Stimulated activated CD4-positive, alpha-beta T cell treated with anti-CD3 and anti-CD28 coated beads, Interleukin-1b, Interleukin-23, amount 100 ng/mL, for 24 hours (primary cell): Measurements from ENCODE around the gene NME4.

ENCODE experiments used
- DNase-seq, 4 experiments: peaks; one replicate each; pipeline ENCODE4 v3.0.0-alpha.2; 2020; ENCODE audit warnings: low read depth in 4 of 4, low spot score in 1 of 4

NME4 gene

DNA sequence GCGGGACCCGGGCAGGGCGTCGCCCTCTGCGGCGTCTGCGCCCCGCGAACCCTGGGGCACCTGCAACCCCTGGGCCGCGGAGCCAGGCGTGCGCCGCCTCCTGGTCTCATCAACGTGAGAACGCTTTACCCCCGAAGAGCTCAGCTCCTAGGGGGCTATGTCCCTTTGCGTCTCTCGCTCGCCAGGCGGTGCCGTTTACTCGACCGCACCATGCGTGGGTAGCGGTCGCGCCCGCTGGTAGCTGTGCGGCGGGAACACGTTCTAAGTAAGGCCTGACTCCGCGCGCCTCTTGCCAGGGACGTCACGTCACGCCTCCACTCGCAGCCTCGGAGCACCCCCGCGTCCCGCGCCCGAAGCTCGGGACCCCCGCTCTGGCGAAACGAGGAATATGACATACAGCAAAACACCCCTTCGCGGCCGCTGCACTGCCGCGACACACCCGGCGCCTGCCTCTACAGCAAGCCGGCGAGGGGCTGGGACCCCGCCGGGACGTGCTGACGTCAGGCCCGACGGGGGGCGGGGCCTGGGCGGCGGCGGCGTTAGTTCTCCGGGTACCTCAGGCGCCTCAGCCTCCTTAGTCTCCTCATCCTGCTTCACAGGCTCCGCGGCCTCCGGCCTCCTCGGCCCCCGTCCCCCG is 28.2 kb downstream of the NME4 start, which contains the start of gene RAB11FIP3:
Gene RAB11FIP3, plus strand, starts transcription at position 568 of the 637 bp plus-strand sequence. CDS start 358 bp downstream, outside the sequence.
- peak; percentile 65 to 85 (median 72) for DNase-seq

DNA sequence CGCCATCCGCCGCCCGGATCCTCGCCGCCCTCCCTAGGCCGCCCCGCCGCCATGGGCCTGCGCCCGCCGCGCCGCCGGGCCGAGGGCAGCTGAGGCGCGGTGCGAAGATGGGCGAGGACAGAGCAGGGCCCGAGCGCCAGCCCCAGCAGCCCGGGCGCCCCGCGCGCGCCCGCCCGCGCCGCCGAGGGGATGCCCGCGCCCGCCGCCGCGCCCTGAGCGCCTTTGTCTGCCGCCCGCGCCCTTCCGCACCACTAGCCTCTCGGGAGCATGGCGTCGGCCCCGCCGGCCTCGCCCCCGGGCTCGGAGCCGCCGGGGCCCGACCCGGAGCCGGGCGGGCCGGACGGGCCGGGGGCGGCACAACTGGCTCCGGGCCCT is 28.7 kb downstream of the NME4 start:
- DNase-seq, result no peak

DNA sequence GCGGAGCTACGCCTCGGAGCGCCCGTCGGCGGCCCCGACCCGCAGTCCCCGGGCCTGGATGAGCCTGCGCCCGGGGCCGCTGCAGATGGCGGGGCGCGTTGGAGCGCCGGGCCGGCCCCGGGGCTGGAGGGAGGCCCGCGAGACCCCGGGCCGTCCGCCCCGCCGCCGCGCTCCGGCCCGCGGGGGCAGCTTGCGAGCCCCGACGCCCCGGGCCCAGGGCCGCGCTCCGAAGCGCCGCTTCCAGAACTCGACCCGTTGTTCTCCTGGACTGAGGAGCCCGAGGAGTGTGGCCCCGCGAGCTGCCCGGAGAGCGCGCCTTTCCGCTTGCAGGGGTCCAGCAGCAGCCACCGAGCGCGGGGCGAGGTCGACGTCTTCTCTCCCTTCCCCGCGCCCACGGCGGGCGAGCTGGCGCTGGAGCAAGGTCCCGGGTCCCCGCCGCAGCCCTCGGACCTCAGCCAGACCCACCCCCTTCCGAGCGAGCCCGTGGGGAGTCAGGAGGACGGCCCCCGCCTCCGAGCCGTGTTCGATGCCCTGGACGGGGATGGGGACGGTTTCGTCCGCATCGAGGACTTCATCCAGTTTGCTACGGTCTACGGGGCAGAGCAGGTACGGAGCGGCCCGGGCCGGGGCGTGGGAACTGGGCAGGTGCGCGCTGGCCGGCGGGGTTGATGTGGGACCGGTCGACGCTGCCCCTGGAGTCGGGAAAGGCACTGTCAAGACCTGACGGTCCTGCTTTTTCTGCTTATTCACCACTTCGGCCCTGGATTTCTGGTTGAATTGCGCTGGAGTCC is 29.3 kb downstream of the NME4 start:
- DNase-seq, result peak in 1 of 4 experiments; percentile 12

- DNase-seq, result no peak
These were observed 29.9 kb downstream of the NME4 start for GRCh38 chr16:426906-427249.

DNA sequence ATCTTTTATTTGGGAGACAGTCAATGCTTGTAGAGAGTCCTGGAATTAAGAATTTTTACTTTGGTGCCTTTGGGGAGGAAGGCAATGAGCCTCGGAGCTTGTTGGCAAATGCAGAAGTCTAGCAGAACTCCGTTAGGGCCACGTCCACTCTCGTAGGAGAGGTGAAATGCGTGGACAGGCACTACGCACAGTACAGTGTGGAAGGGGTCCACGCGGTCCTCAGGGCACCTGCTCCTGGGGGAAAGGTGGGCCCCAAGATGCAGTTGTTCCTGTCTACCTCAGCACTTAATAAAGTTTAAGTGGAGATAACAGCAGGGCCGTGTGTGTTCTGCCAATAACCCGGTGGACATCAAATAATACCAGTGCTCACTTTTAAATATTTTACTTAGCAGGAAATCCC is 30.3 kb downstream of the NME4 start:
- no peak for DNase-seq

GRCh38 chr16:430904-431303 is 33.9 kb downstream of the NME4 start:
- DNase-seq, result no peak

DNA sequence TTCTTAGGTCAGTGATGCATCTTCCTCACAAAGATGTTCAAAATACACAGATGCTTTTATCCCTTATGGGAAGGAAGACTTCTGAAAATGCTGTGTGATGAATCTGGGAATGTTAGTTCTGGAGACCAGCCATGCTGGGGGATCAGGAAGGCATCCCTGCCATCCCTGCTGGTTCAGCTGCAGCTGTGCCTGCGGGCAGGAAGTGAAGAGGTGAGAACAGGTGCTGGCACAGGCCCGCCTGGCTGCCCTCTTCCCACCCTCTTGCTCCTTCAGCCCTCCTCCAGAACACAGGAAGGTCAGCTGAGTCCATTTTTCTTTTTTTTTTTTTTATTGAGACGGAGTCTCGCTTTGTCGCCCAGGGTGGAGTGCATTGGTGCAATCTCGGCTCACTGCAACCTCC is 43.6 kb downstream of the NME4 start:
- DNase-seq, result no peak

- no peak for DNase-seq
These were observed 44.4 kb downstream of the NME4 start for GRCh38 chr16:441447-441846.

GRCh38 chr16:442976-443375 is 46.0 kb downstream of the NME4 start:
- no peak for DNase-seq

DNA sequence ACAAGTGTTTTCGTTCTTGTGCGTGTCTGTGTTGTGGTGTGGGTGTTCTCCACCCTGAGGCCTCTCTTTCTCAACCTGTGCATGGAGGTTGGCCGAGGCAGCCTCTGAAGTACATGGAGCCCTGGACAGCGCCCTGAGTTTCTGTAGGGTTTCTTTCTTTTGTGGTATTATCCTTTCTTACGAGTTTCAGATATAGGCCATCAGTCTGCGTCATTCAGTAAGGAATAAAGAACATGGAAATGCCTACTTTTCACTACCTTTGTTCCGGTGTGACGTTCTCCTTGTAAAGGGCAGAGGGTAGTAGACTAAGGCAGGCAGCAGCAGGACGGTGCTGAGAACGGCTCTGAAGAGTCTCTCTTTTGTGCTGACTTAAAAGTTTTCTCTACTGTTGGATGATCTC is 47.0 kb downstream of the NME4 start:
- DNase-seq, result no peak

DNA sequence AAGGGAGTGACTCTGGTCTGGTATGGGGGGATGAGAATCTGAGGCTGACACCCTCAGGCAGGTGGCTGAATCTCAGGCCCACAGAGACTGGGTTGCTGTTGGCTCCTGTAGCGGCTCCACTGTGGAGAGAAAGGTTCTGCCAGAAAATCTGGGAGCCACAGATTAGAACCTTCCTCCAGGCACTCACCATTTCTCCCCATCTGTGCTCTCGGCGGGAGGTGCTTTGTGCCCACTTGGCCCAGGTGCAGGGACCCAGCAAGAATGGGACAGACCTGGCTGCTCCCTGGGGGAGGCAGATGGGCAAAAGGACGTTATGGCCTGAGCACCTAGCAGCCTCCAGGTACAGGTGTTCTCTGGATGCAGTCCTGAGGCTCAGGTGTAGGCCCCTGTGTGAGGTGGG is 48.6 kb downstream of the NME4 start:
- no peak for DNase-seq
